Activated CD4-positive, alpha-beta T cell treated with anti-CD3 and anti-CD28 coated beads, Interleukin-2, amount 10 ng/mL, durations not matched to agents 7 days and 5 days (primary cell): ENCODE measurements around the gene TBC1D22A. TPM values are rescaled to one million over a fixed set of nuclear protein-coding genes. Genes with fewer than 3 reads are reported as not detected.

Experiments used
- CTCF ChIA-PET: fragments of 350-600 bp; sonication (Branson Sonifier 250); formaldehyde crosslinking; loops from one replicate; lab custom pipeline; 2021; ENCODE audit warnings: antibody characterized with exemption; lab: Charles Lee
- POLR2A ChIA-PET: fragments of 350-600 bp; sonication (Branson Sonifier 250); formaldehyde crosslinking; loops from one replicate; lab custom pipeline; 2021; ENCODE audit warnings: antibody characterized with exemption; lab: Charles Lee
- DNase-seq: peaks from one replicate; pipeline ENCODE4 v3.0.0-alpha.2; 2020
- H3K27ac Mint-ChIP-seq: one replicate; pipeline ENCODE4 v1.8.0; 2021; ENCODE audit warnings: mild to moderate bottlenecking, moderate library complexity, mixed read lengths
- H3K27me3 Mint-ChIP-seq: one replicate; pipeline ENCODE4 v1.8.0; 2021; ENCODE audit warnings: mixed read lengths
- H3K36me3 Mint-ChIP-seq: one replicate; pipeline ENCODE4 v1.8.0; 2021; ENCODE audit warnings: low read depth, mixed read lengths
- H3K4me1 Mint-ChIP-seq: one replicate; pipeline ENCODE4 v1.8.0; 2021; ENCODE audit warnings: mixed read lengths
- H3K4me3 Mint-ChIP-seq: one replicate; pipeline ENCODE4 v1.8.0; 2021; ENCODE audit warnings: mild to moderate bottlenecking, moderate library complexity, mixed read lengths
- H3K9me3 Mint-ChIP-seq: one replicate; pipeline ENCODE4 v1.8.0; 2021; ENCODE audit warnings: mixed read lengths
- total RNA-seq, 2 experiments: library from RNA; stranded (reverse); gene quantifications; one replicate each; pipeline ENCODE4 v1.2.3, GENCODE V29; 2021

Gene TBC1D22A
- total RNA-seq, 2 experiments from 2014 or later, result 34.1 to 39.2 TPM

DNA sequence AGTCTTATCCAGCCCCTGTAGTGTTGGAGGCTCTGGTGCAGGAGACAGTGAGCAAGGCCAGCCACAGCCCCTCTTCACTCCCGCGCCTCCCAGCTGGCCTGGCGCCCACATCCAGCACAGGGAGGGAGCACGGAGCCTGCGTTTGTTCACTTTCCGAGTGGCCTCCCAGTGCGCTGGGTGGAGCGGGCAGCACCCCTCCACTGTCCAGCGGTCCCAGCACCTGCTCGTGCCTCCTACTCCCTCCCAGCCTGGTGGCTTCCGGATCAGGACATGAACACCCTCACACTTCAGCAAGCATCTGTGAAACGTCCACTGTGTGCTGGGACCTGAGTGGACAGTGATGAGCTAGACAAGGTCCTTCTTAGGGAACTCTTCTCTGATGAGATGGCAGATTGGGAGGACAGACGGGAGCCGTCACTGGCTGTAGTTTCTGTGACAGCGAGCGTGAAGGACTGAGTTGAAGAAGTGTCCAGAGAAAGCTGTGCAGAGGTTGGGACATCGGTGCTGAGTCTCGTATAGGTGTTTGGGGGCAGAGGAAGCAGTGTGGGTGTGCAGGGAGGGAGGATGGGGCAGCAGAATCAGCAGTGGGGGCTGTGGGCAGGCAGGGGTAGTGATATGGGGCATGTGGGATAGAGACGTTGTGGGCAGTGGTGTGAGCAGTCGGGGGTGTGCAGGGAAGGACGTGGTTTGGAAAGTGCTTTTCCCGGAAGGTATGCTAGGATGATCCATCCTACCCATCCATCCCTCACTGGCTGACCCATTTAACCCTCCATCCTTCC lies 256.8 kb downstream of the TBC1D22A start:
- no peak overlapping the region for H3K4me3 Mint-ChIP-seq

DNA sequence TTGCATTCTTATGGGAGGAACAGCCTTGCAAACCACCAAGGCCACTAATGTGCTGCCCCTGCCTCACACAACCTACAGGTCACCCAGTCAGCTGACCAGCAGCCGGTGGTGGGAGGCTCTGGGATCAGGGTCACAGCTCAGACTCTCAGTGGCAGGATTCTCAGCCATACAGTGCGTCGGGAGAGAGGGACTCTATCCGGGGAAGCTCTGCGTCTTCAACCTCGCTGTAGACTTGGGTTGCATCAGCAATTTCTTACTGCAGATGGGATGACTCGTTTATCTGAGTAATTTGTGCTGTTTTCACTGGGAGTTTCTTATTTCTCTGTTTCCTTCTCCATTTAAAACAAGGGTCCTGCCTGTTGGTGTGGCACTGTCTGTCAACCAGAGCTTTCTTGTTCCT lies 257.7 kb downstream of the TBC1D22A start:
- no peak for DNase-seq
- H3K4me1 Mint-ChIP-seq, result no peaks in the 10 kb centered on the region
- ChIA-PET CTCF (no interaction called here), POLR2A (no interaction called here)
- peaks cover 14% of the 10 kb centered on the region for H3K9me3 Mint-ChIP-seq
- peaks cover 42% of the 10 kb centered on the region for H3K36me3 Mint-ChIP-seq
- H3K27ac Mint-ChIP-seq, result no peak overlapping the region
- no peaks in the 10 kb centered on the region for H3K27me3 Mint-ChIP-seq
- H3K4me3 Mint-ChIP-seq, result no peak overlapping the region

More for the DNA sequence above, 256.8 kb downstream of the TBC1D22A start:
- ChIA-PET CTCF (no interaction called here), POLR2A (no interaction called here)
- Mint-ChIP-seq H3K27me3 (no peaks in the 10 kb centered on the region), H3K9me3 (peaks cover 14% of the 10 kb centered on the region), H3K27ac (peak overlapping the region; percentile 50), H3K36me3 (peaks cover 42% of the 10 kb centered on the region), H3K4me1 (no peaks in the 10 kb centered on the region)
- DNase-seq, result no peak

DNA sequence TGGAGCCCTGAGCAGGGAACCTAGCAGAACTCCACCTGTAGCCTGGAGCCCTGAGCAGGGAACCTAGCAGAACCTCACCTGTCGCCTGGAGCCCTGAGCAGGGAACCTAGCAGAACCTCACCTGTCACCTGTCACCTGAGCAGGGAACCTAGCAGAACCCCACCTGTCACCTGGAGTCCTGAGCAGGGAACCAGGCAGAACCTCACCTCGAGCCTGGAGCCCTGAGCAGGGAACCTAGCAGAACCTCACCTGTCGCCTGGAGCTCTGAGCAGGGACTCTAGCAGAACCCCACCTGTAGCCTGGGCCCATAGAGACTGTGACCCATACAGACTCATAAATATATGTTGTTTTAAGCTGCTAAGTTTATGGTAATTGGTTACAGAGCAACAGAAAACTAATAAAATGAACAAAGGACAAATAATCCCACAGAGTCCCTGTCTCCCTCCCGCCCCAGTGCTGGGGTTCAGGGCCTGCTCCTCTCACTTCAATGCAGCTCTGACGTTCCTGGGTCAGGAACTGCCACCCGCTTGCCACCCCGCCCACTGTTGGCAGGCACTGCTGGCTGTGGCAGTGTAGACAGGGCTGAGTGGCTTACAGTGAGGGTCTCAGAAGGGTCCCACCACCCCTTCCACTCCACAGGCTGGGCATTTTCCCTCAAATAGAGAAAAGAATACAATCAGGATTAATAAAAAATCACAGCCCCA lies 259.1 kb downstream of the TBC1D22A start:
- Mint-ChIP-seq H3K36me3 (peaks cover 42% of the 10 kb centered on the region), H3K4me3 (no peak overlapping the region)

DNA sequence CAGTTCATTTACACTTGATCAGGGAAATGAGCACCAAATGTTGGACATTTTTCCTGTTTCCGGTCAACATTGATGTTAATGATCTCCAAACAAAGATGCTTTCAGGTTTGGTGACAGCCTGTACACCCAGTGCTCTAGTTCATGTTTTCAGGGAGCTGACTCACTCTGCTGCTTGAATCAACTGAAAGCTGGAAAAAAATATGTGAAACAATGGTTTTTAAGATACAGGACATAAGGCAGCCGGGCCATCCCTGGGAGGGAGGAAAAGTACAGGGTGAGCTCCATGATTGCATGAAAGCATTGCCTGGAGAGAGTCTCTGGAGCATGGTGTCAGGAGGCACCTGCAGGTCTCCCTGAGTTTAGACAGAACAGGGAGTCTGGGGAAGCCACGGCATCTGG lies 259.6 kb downstream of the TBC1D22A start:
- Mint-ChIP-seq H3K4me1 (no peaks in the 10 kb centered on the region), H3K4me3 (no peak overlapping the region), H3K9me3 (peaks cover 14% of the 10 kb centered on the region), H3K27me3 (no peaks in the 10 kb centered on the region), H3K36me3 (peaks cover 39% of the 10 kb centered on the region), H3K27ac (no peak overlapping the region)
- ChIA-PET POLR2A (no interaction called here), CTCF (interaction anchor here (1.2 kb wide), 1 partner anchor 11 kb away, joined by 3 read pairs; no protein-coding TSS in a partner anchor)
- DNase-seq, result no peak

More for the DNA sequence above, 259.1 kb downstream of the TBC1D22A start:
- POLR2A ChIA-PET, result no interaction called here
- DNase-seq, result no peak
- H3K9me3 Mint-ChIP-seq, result peaks cover 14% of the 10 kb centered on the region
- H3K4me1 Mint-ChIP-seq, result no peaks in the 10 kb centered on the region
- no peaks in the 10 kb centered on the region for H3K27me3 Mint-ChIP-seq
- CTCF ChIA-PET, result interaction anchor here (1.2 kb wide), 1 partner anchor 10 kb away, joined by 3 read pairs; no protein-coding TSS in a partner anchor
- H3K27ac Mint-ChIP-seq, result no peak overlapping the region

DNA sequence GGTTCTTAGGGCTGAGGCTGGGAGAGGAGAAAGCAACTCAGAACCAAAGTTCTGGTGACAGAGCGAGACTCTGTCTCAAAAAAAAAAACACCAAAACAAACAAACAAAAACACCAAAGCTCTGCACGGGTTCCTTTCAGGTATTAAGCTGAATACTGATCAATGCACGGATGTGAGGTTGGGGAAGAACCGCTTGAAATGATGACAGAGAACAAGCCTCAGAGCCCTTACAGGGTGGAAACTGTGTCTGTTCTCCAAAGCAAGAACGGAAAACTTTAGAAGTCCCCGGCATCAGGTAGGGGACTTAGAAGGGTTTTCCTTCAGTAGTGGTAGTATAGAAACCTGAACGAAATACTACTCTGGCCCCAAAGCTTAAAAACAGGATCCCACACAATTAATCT lies 260.0 kb downstream of the TBC1D22A start:
- H3K9me3 Mint-ChIP-seq, result peaks cover 14% of the 10 kb centered on the region
- peaks cover 37% of the 10 kb centered on the region for H3K36me3 Mint-ChIP-seq
- no peaks in the 10 kb centered on the region for H3K27me3 Mint-ChIP-seq
- H3K4me3 Mint-ChIP-seq, result no peak overlapping the region
- no peak for DNase-seq
- ChIA-PET POLR2A (no interaction called here), CTCF (no interaction called here)
- no peak overlapping the region for H3K27ac Mint-ChIP-seq
- H3K4me1 Mint-ChIP-seq, result no peaks in the 10 kb centered on the region

DNA sequence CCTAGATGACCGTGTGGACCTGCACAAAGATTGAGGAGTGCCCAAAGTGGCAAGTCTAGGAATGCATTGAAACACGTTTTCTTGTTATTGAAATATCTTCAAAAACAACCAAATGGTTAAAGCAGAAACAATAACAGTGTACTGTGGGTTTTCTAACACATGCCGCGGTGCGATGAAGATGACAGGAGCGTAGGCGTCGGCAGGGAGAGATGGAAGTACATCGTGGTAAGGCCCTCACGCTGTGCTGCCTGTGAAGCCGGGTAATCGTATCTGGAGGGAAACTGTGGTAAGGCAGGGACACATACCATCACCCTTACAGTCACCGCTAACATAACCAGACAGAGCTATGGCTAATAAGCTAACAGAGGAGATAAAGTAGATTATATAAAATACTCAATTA lies 261.4 kb downstream of the TBC1D22A start:
- CTCF ChIA-PET, result no interaction called here
- H3K27ac Mint-ChIP-seq, result no peak overlapping the region
- DNase-seq, result no peak
- peaks cover 14% of the 10 kb centered on the region for H3K9me3 Mint-ChIP-seq
- H3K4me3 Mint-ChIP-seq, result no peak overlapping the region
- no peaks in the 10 kb centered on the region for H3K4me1 Mint-ChIP-seq
- peaks cover 30% of the 10 kb centered on the region for H3K36me3 Mint-ChIP-seq
- H3K27me3 Mint-ChIP-seq, result no peaks in the 10 kb centered on the region
- POLR2A ChIA-PET, result no interaction called here

DNA sequence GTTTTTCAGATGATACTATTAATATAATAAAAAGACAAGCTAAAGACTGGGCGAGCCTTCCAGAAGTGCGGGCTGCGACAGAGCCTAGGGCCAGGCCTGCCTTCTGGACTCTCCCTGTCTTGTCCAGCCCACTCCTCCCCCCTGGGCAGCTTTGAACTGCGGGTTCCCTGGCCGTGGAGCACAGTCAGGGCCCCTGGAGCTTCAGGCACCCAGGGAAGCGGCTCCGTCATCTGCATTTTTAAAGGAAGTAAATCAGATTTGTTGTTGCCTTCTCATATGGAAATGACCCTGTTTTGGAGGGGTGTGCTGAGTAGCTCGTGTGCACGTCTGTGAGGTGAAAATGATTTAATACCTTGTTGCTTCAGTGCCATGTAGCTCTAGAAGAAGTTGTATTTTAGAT lies 265.3 kb downstream of the TBC1D22A start:
- POLR2A ChIA-PET, result no interaction called here
- Mint-ChIP-seq H3K27me3 (no peaks in the 10 kb centered on the region), H3K9me3 (no peaks in the 10 kb centered on the region), H3K36me3 (peaks cover 9% of the 10 kb centered on the region), H3K4me3 (no peak overlapping the region), H3K27ac (peak overlapping the region; percentile 9), H3K4me1 (no peaks in the 10 kb centered on the region)
- CTCF ChIA-PET, result no interaction called here
- no peak for DNase-seq

DNA sequence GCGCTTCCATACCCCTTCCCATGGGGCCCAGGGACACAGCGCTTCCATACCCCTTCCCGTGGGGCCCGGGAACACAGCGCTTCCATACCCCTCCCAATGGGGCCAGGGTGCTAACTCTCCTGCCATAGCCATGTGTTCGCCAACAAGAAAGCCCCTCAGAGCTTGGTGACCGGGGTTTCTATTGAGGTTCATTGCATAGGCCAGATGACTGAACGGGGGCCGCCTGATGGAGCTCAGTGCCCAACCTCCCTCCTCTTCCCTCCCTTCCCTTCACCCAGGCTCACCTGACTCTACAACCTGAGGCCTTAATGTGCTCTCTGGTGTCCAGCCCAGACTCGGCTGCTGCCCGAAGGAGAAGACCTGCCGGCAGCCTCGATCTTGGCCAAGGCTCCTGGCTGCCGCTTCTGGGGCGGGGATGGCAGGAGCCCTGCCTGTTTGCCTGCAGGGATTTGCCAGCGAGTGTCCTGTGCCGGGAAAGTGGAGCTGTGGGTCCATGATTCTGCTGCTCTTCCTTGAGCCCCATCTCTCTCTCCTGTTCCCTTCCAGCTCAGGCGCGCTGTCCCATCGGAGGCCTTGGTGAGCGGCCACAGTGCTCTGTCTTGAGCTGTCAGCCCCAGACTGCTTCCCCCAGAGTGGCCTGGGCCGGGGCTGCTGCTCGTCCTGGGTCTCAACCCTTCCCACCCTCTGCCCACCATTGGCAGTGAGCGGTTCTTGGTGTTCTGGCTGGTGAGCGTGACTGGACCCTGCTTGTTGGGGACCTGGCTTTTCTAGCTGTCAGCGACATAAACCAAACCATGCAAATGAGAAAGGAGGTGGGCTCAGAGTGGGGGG lies 267.0 kb downstream of the TBC1D22A start:
- no peak overlapping the region for H3K27ac Mint-ChIP-seq
- CTCF ChIA-PET, result no interaction called here
- H3K27me3 Mint-ChIP-seq, result no peaks in the 10 kb centered on the region
- no peak for DNase-seq
- no peaks in the 10 kb centered on the region for H3K9me3 Mint-ChIP-seq
- H3K4me3 Mint-ChIP-seq, result no peak overlapping the region
- POLR2A ChIA-PET, result no interaction called here
- H3K36me3 Mint-ChIP-seq, result no peaks in the 10 kb centered on the region
- no peaks in the 10 kb centered on the region for H3K4me1 Mint-ChIP-seq

DNA sequence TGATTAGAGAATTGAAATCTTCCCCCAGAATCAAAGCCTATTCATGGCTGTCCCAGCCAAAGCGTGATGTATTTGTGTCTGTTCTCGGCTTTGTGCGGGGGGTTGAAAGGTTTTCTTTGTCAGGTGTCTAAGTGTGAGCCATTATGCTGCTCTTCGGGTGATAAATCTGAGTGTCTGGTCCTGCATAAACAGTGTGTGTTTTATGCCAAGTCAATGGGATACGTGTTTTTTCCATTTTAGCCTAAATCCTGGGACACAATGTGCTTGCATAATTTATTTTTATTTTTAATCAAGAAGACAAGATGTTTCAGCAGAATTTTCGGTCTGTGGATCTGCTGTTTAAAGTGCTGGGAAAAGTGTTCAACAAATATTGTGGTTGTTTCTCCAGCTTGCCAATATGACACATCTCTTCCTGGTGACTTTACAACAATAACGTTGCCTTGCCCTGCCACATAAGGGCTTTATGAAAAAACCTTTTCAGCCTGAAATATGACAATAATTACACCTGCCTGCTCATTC lies 267.8 kb downstream of the TBC1D22A start:
- POLR2A ChIA-PET, result no interaction called here
- no peaks in the 10 kb centered on the region for H3K9me3 Mint-ChIP-seq
- no peaks in the 10 kb centered on the region for H3K27me3 Mint-ChIP-seq
- H3K4me1 Mint-ChIP-seq, result no peaks in the 10 kb centered on the region
- H3K4me3 Mint-ChIP-seq, result no peak overlapping the region
- no peak overlapping the region for H3K27ac Mint-ChIP-seq
- no peaks in the 10 kb centered on the region for H3K36me3 Mint-ChIP-seq
- CTCF ChIA-PET, result no interaction called here
- DNase-seq, result no peak

DNA sequence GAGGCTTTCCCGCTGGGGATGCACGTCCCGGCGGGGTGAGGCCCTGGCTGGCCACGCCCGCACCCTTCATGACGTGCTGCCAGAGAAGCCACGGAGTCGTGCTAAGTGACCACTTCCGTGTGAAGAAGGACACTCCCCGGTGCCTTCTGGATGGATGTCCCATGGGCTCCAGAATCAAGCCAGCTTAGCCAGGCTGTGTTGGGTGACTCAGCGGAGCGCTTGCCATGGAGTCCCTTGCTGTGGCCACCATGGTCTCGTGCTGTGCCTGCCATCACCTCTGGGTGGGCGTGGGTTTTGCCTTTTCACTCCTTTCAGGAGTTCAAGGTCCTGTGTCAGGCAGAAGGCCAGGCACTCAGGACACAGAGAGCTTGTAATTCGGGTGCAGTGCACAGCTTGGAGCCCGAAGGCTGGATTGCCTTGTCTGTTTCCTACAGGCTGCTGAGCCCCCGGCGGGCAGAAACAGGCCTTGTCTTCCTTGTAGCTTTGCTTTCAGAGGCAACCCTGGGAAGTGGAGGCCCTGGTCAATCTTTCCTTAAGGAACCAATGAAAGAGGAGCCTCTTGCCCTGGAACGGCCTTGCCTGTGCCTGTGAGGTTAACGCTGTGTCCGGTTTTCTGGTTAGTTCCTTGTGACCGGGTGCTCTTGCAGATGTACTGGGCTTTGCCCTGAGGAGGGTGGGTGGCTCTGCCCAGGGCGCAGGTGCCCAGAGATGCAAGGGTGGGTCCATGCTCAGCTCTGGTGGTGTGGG lies 268.6 kb downstream of the TBC1D22A start:
- ChIA-PET POLR2A (no interaction called here), CTCF (no interaction called here)
- Mint-ChIP-seq H3K4me3 (no peak overlapping the region), H3K27ac (no peak overlapping the region), H3K36me3 (no peaks in the 10 kb centered on the region), H3K9me3 (no peaks in the 10 kb centered on the region), H3K4me1 (no peaks in the 10 kb centered on the region), H3K27me3 (no peaks in the 10 kb centered on the region)
- DNase-seq, result no peak

DNA sequence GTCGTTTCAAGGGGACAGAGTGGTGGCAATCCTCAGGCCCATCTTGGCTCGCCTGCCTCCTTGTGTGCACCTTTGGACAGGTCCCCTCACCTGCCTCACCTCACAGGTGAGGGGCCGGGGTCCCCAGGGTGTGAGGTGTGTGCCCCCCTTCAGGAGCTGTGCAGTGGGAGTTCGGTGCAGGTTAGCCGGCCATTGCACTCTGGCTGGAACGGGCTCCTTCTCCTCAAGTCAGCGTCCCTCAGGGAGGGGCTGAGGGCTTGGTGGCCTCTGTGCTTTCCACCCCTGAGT lies 269.1 kb downstream of the TBC1D22A start:
- no peak overlapping the region for H3K27ac Mint-ChIP-seq
- no peak for DNase-seq
- H3K9me3 Mint-ChIP-seq, result no peaks in the 10 kb centered on the region
- no peaks in the 10 kb centered on the region for H3K4me1 Mint-ChIP-seq
- ChIA-PET CTCF (no interaction called here), POLR2A (no interaction called here)
- no peaks in the 10 kb centered on the region for H3K36me3 Mint-ChIP-seq
- no peak overlapping the region for H3K4me3 Mint-ChIP-seq
- no peaks in the 10 kb centered on the region for H3K27me3 Mint-ChIP-seq

DNA sequence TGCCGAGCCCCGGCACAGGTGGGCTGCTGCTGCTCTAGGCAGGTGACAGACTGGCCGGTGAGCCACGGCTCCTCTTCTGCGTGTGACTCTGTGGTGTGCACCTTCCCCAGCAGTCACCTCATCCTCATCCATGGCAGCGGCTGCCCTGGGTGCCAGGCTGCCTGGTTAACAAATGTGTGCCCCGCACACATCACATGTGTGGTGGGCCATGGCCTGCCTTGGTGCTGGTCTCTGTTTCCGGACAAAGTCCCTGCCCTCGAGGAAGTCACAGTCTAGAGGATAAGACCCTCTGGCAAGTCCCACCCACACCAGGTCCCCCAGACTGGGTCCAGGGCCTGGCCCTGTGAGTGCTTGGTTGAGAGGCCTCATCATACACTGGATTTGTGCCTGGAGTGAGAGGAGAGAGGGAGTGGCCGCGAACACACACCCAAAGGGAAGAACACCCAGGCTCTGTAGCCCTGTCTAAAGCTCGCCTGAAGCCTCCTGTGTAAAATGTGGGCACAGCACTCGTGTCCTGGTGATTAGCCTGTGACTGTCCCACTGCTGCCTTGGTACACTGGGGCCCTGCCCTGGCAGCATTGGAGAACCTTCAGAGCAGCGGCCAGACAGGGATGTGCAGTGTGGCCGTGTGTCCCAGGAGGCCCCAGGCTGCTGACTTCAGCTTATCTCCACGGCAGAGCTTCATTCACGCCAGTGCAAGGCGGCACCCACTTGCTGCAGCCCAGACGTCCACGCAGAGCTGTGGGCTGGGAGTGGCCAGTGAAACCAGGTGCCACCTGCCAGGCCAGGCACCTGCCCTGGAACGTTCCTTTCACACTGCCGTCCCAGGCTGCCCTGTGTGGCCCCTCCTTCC lies 269.9 kb downstream of the TBC1D22A start:
- H3K4me1 Mint-ChIP-seq, result no peaks in the 10 kb centered on the region
- CTCF ChIA-PET, result no interaction called here

More for the DNA sequence above, 269.9 kb downstream of the TBC1D22A start:
- DNase-seq, result no peak
- Mint-ChIP-seq H3K27ac (no peak overlapping the region), H3K27me3 (no peaks in the 10 kb centered on the region), H3K4me3 (no peak overlapping the region), H3K36me3 (no peaks in the 10 kb centered on the region), H3K9me3 (no peaks in the 10 kb centered on the region)
- POLR2A ChIA-PET, result no interaction called here
